HUES64 (cell line): Measurements from ENCODE around the gene CDK14.

ENCODE experiments used
- H3K27ac ChIP-seq: 2 replicates; pipeline ENCODE4 v1.7.0; 2013; ENCODE audit warnings: low read depth, low read length, inconsistent platforms
- H3K27me3 ChIP-seq: 2 replicates; pipeline ENCODE4 v1.6.1; 2013; ENCODE audit warnings: mild to moderate bottlenecking, low read length; ENCODE audit not compliant: insufficient read depth
- H3K36me3 ChIP-seq: 2 replicates; pipeline ENCODE4 v1.6.1; 2013; ENCODE audit warnings: mild to moderate bottlenecking, low read length; ENCODE audit not compliant: insufficient read depth
- H3K4me1 ChIP-seq: 2 replicates; pipeline ENCODE4 v1.6.1; 2013; ENCODE audit warnings: mild to moderate bottlenecking, low read length, moderate library complexity; ENCODE audit not compliant: insufficient read depth
- H3K4me3 ChIP-seq: 2 replicates; pipeline ENCODE4 v1.5.1; 2013; ENCODE audit warnings: mild to moderate bottlenecking, low read length, moderate library complexity
- H3K9ac ChIP-seq: 2 replicates; pipeline ENCODE4 v1.6.1; 2013; ENCODE audit warnings: mild to moderate bottlenecking, low read depth, low read length
- H3K9me3 ChIP-seq: 2 replicates; pipeline ENCODE4 v1.6.1; 2013; ENCODE audit warnings: low read depth, low read length; ENCODE audit not compliant: insufficient read depth
- WGBS: fragments of 150-250, 120-280 bp; methylation state at CpG from one replicate; pipeline ENCODE4 v1.1.7; 2013; ENCODE audit warnings: missing lambda C conversion rate; 5-methylcytosine and 5-hydroxymethylcytosine counted together

CDK14 gene

DNA sequence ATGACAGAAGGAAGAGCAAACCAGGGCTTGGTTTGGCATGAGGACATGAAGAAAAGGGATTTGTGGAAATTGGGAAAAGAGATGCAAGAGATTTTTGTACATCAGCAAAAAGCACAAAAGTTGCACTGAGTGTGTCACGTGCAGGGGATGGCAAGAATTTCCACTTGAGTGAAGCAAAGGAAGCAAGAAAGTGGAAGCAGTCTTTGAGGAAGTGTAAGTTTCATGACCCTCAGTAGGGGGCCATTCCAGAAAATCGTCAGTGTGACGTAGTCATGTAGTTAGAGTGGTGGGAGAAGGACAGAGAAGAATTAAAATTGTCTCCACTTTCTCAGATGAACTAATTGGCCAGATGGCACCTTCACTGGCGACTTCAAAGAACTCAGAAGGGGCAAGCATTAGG, 544.9 kb downstream of the CDK14 start:
- H3K27ac ChIP-seq: no peak overlapping the region
- H3K4me1 ChIP-seq: peaks cover 25% of the 10 kb centered on the region
- H3K36me3 ChIP-seq: no peaks in the 10 kb centered on the region
- H3K9me3 ChIP-seq: no peaks in the 10 kb centered on the region
- 50% methylated on average over 4 of the region's 4 CpGs for WGBS
- H3K4me3 ChIP-seq: no peak overlapping the region
- no peaks in the 10 kb centered on the region for H3K27me3 ChIP-seq
- H3K9ac ChIP-seq: no peak overlapping the region

DNA sequence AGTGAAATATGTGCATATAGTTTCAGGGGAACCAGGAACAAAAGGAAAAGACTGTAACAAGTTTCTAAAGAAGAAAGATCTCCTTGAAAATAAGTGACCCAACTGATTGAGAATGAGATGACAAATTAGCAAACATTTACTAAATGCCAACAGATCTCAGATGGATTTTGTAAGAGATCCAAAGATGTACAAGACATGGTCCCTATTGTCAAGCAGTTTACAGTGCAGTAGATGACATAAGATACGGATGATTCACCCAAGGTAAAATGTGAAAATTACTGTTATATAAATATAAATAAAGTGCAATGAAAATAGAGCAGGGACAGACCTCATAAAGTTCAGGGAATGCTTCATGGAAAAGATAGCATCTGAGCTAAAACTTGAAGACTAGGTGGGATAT, 546.6 kb downstream of the CDK14 start:
- H3K36me3 ChIP-seq: no peaks in the 10 kb centered on the region
- peaks cover 9% of the 10 kb centered on the region; the same call in 1 of the 2 replicates for H3K4me1 ChIP-seq
- H3K27ac ChIP-seq: no peak overlapping the region
- WGBS: no CpG with 5 or more reads among the region's 1 CpG
- H3K27me3 ChIP-seq: no peaks in the 10 kb centered on the region
- H3K4me3 ChIP-seq: no peak overlapping the region
- no peaks in the 10 kb centered on the region for H3K9me3 ChIP-seq
- H3K9ac ChIP-seq: no peak overlapping the region

DNA sequence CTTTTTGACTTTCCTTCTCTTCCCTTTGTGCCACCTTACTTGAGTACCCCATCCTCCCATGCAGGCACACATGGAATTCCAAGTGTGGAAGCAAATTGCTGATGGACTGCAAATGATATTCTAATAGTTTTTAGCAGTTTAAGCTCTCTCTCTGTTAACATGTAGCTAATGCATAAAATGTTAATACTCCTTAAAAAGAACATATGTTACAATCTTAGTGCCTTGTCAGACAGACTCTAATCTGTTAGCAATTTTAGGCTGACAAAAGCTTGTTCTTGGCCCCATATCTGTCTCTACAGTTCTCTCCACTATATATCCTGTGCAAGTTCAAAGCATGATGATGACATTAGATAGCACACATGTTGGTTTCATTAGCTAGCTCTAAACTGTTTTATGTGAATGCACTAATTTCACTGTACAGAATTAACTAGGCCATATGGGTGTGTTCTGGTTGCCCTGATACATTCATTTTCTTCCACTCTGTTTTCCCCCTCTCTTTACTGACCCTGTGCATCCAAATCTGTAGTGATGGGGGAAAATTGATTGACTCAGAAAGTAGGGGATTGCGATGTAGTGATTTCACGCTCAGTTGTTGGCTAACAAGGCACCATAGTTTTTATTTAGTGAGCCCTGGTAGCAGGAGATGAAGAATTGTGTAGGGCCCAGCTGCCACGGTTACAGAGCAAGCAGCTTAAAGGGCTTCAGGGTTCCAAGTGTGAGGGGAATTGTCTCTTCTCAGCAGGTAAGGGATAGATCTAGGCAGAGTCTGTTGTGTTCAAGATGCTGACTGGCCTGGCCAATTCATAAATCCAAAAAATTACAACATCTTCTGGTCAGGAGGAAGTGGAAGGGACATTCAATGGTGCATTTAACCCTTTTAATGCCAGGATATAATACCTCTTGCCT, 553.5 kb downstream of the CDK14 start:
- Histone ChIP-seq H3K4me1 (no peaks in the 10 kb centered on the region), H3K27ac (no peak overlapping the region), H3K27me3 (no peaks in the 10 kb centered on the region), H3K36me3 (no peaks in the 10 kb centered on the region), H3K9ac (no peak overlapping the region), H3K9me3 (no peaks in the 10 kb centered on the region), H3K4me3 (no peak overlapping the region)
- 76% methylated on average over 3 of the region's 3 CpGs for WGBS

DNA sequence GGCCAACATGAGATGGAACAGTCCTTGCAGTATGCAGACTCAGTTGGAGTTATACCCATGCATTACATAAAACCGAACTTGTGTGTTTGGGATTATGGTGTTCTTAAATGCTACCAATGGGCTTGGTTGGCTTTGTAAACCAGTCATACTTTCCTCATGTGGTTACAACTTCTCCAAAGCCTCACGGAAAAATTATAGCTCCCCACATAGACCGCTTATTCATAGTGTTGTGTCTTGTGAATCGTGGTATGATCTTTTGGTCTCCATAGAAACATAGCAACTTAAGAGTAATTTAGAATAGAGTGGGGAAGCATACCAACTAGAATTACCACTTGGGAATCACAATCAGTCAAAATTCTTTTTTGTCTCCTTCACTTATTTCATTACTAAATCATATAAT, 555.8 kb downstream of the CDK14 start:
- no peak overlapping the region for H3K4me3 ChIP-seq
- WGBS: 93% methylated on average over 2 of the region's 4 CpGs
- H3K9ac ChIP-seq: no peak overlapping the region
- no peaks in the 10 kb centered on the region for H3K4me1 ChIP-seq
- no peaks in the 10 kb centered on the region for H3K9me3 ChIP-seq
- no peaks in the 10 kb centered on the region for H3K27me3 ChIP-seq
- no peak overlapping the region for H3K27ac ChIP-seq
- no peaks in the 10 kb centered on the region for H3K36me3 ChIP-seq

DNA sequence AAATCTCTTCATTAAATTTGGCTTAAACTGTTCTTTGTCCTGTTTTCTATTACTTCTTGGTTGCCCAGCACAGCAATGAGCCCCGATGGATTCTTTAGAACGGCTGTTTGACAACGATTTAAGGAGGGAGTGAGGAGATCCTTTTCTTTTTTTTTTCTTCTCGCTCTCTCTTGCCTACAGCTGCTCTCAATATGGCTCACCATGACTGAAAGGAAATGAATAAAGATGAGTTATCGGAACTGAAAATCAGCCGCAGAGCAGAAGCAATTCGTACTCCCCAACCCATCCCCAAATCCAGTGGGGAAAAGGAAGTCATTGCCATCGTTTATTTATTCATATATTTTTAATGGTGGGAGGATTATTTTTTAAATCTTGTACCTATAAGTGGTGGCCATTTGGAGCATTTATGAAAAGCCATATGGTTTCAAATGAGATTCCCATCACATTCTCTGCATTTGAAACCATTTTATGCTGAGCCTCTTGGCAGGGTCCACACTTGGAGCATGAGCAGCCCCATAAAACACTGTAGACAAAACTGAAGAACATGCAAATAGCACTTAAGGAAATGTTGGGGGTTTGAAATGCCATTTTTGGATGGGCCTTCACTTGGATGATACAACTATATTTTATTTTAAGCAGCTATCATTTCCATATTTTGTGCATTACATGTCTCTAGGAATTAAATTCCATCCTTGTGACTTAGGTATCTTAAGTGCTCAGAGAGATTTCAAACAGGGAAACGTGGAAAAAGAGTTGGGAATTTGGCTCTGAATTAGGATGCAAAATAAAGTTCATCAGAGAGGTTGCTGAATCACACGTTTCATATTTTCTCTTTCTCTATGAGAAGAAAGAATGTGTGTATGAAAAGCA, 560.4 kb downstream of the CDK14 start:
- no peaks in the 10 kb centered on the region for H3K36me3 ChIP-seq
- H3K27ac ChIP-seq: no peak overlapping the region
- no peaks in the 10 kb centered on the region for H3K27me3 ChIP-seq
- H3K4me1 ChIP-seq: no peaks in the 10 kb centered on the region
- no peak overlapping the region for H3K9ac ChIP-seq
- H3K9me3 ChIP-seq: no peaks in the 10 kb centered on the region
- H3K4me3 ChIP-seq: no peak overlapping the region
- WGBS: 95% methylated on average over 5 of the region's 10 CpGs

DNA sequence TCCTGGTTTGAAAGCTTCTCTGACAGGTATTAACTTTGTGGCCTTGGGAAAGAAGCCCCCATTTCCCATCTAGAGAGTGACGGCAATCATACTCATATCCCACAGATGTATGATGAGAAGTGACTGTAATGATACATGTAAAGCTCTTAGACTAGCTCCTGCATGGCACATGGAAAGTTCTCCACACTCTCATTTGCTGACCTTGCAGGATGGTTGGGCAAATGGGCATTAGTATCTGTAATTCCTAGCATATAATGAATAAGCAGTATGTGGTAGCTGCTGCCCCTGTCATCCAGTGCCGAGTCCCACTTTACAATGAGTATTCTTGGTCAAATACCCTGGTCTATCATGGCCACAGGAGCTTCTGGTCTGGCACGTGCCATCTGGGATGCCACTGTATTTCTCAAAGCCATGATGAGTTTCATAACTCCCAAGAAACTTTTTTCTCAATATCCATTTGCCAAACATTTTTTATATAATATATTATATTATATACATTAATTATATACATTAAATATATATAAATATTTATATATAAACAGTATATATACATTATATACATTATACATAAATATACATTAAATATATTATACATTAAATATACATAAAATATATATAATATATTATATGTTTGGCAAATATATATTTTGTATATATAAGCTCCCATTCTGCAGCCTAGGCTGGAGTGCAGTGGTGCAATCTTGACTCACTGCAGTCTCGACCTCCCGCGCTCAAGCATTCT, 561.6 kb downstream of the CDK14 start:
- H3K9me3 ChIP-seq: no peaks in the 10 kb centered on the region
- no peaks in the 10 kb centered on the region for H3K27me3 ChIP-seq
- WGBS: 76% methylated on average over 5 of the region's 6 CpGs
- H3K4me1 ChIP-seq: no peaks in the 10 kb centered on the region
- H3K36me3 ChIP-seq: no peaks in the 10 kb centered on the region
- H3K27ac ChIP-seq: no peak overlapping the region
- no peak overlapping the region for H3K4me3 ChIP-seq
- H3K9ac ChIP-seq: no peak overlapping the region

DNA sequence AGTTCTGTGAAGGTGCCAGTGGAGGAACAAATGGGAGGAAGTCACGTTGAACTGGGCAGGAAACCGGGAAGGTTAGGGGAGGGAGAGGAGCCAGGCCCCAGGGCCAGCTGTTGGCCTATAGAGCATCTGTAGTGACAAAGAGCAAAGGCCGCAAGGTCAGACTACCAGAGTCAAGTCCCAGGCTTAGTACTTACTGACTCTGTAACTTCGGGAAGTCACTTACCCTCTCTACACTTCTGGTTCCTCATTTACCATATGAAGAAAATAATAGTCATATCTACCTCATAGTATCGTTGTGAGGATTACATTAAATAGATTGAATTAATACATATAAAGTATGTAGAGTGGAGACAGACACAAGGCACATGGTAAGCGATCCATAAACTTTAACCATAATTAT, 566.3 kb downstream of the CDK14 start:
- Histone ChIP-seq H3K9me3 (no peaks in the 10 kb centered on the region), H3K27ac (no peak overlapping the region), H3K9ac (no peak overlapping the region), H3K4me3 (no peak overlapping the region), H3K27me3 (no peaks in the 10 kb centered on the region), H3K36me3 (no peaks in the 10 kb centered on the region), H3K4me1 (no peaks in the 10 kb centered on the region)
- 59% methylated on average over 4 of the region's 6 CpGs for WGBS

DNA sequence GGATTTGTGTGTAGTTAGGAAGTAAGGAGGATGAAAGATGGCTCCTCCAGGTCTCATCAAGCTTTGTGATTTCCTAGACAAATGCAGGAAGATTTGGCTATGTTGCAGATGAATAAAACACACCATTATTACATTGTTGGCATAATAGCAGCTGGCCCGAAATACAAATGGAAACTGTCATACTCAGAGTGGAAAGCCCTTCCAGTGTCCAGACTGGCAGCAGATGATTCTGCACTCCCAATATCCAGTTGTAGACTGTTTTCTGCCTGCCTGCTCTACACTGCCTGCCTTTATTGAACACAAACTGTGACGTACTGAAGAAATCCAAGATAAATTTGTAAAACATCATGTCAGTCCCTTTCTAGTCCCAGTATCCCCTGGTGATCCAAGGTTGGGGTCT, 568.4 kb downstream of the CDK14 start:
- Histone ChIP-seq H3K9ac (no peak overlapping the region), H3K36me3 (no peaks in the 10 kb centered on the region), H3K27ac (no peak overlapping the region), H3K4me1 (peaks cover 7% of the 10 kb centered on the region), H3K9me3 (no peaks in the 10 kb centered on the region), H3K4me3 (no peak overlapping the region), H3K27me3 (no peaks in the 10 kb centered on the region)
- WGBS: 93% methylated on average over 2 of the region's 2 CpGs

DNA sequence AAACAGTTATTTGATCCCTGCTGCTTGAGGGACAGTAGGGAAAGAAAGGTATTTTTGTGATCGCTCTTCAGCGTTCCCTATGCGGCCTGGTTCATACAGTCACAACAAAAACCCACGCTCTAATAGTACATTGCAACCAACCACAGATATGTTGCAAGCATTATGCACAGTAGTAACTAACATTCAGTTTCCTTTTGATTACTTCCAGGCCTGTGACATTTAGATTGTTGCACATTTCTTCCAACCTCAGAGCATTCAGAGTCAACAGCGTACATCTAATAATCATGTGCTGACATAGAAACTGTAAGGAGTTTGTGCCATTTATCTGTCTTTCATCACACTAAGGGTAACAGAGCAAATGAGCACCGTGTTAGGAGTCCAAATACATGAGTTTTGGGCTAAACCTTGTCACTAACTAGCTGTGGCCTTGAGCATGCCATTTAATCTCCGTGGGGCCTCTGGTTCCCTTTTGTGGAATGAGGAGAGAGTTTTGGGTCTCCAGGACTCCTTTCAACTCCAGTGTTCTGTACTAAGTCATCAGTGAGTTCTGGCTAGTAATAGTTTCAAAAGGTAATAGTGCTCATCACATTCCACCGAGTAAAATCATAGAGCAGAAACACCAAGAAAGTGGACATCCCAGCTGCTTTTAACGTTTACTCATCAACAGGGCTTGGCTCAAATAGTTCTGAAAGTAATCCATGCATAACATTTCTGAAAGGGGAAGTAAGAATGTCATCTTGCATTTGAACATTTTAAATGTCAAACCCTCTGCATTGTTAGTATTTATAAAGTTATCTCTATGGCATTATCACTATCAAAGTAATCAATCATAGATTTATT, 569.1 kb downstream of the CDK14 start:
- no peaks in the 10 kb centered on the region for H3K36me3 ChIP-seq
- no peak overlapping the region for H3K4me3 ChIP-seq
- WGBS: 86% methylated on average over 9 of the region's 9 CpGs
- H3K27ac ChIP-seq: no peak overlapping the region
- H3K27me3 ChIP-seq: no peaks in the 10 kb centered on the region
- no peak overlapping the region for H3K9ac ChIP-seq
- H3K9me3 ChIP-seq: no peaks in the 10 kb centered on the region
- H3K4me1 ChIP-seq: peaks cover 12% of the 10 kb centered on the region

DNA sequence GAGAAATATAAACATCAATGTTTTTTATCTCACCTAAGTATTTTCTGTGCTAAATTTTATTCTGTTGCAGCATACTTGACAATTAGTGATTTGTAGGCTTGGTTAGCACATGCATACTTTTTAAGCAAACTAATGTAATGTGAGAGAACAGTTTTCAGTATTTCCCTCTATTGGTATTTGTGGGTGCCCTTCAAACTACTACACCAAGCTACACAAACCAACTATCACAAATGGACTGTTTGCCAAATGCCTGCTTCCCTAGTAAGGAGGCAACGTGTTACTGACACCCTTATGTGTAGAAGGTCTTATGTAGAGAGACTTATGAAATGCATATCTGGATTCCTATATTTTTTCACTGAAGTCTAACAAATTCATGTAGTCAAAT, 569.7 kb downstream of the CDK14 start:
- 90% methylated on average over 1 of the region's 1 CpG for WGBS
- H3K4me3 ChIP-seq: no peak overlapping the region
- H3K27me3 ChIP-seq: no peaks in the 10 kb centered on the region
- H3K4me1 ChIP-seq: peaks cover 14% of the 10 kb centered on the region
- H3K9ac ChIP-seq: no peak overlapping the region
- no peak overlapping the region for H3K27ac ChIP-seq
- H3K36me3 ChIP-seq: no peaks in the 10 kb centered on the region
- H3K9me3 ChIP-seq: no peaks in the 10 kb centered on the region
